HepG2 (cell line): Measurements from ENCODE around the gene CLDN4. TPM values are rescaled to one million over a fixed set of nuclear protein-coding genes. Genes with fewer than 3 reads are reported as not detected.

Source experiments
- ATM ChIP-seq: fragments of 450-650 bp; IDR thresholded peaks from 2 replicates; pipeline ENCODE4 v1.7.1; 2017; ENCODE audit warnings: mild to moderate bottlenecking, borderline replicate concordance
- CSRNP2 ChIP-seq: sonication (generic); formaldehyde crosslinking; conservative IDR thresholded peaks from 2 replicates; pipeline ENCODE4 v1.8.0; 2022; ENCODE audit warnings: low read depth, missing genetic modification reagents
- E2F2 ChIP-seq: sonication (generic); formaldehyde crosslinking; IDR thresholded peaks from 2 replicates; pipeline ENCODE4 v1.4.0; 2020; ENCODE audit warnings: missing genetic modification reagents, borderline replicate concordance
- E2F5 ChIP-seq: sonication (generic); formaldehyde crosslinking; conservative IDR thresholded peaks from 2 replicates; pipeline ENCODE4 v1.4.0; 2020; ENCODE audit warnings: missing genetic modification reagents
- KAT2B ChIP-seq: fragments of 150-350 bp; IDR thresholded peaks from 2 replicates; pipeline ENCODE4 v1.6.1; 2014; ENCODE audit warnings: low read depth, low read length, borderline replicate concordance
- MAX ChIP-seq: IDR thresholded peaks from 2 replicates; pipeline ENCODE4 v1.6.1; 2012; ENCODE audit warnings: inconsistent platforms
- MED1 ChIP-seq: sonication (generic); formaldehyde crosslinking; IDR thresholded peaks from 2 replicates; pipeline ENCODE4 v1.4.0; 2020; ENCODE audit warnings: missing genetic modification reagents
- NFE2 ChIP-seq: sonication (generic); formaldehyde crosslinking; IDR thresholded peaks from 2 replicates; pipeline ENCODE4 v1.4.0; 2020; ENCODE audit warnings: missing genetic modification reagents
- NFYB ChIP-seq: sonication (generic); formaldehyde crosslinking; IDR thresholded peaks from 2 replicates; pipeline ENCODE4 v1.4.0; 2020; ENCODE audit warnings: missing genetic modification reagents
- RORA ChIP-seq: sonication (generic); formaldehyde crosslinking; IDR thresholded peaks from 2 replicates; pipeline ENCODE4 v1.5.0; 2020; ENCODE audit warnings: mild to moderate bottlenecking, missing genetic modification reagents, moderate library complexity
- SCMH1 ChIP-seq: sonication (generic); formaldehyde crosslinking; IDR thresholded peaks from 2 replicates; pipeline ENCODE4 v1.9.0; 2021; ENCODE audit warnings: missing genetic modification reagents, mild to moderate bottlenecking, borderline replicate concordance
- SIX4 ChIP-seq: sonication (generic); formaldehyde crosslinking; IDR thresholded peaks from 2 replicates; pipeline ENCODE4 v1.4.0; 2020; ENCODE audit warnings: missing genetic modification reagents
- STAG1 ChIP-seq: sonication (generic); formaldehyde crosslinking; IDR thresholded peaks from 2 replicates; pipeline ENCODE4 v1.4.0; 2020; ENCODE audit warnings: missing genetic modification reagents
- THAP8 ChIP-seq: sonication (generic); formaldehyde crosslinking; IDR thresholded peaks from 2 replicates; pipeline ENCODE4 v1.5.1; 2020; ENCODE audit warnings: missing genetic modification reagents, mild to moderate bottlenecking, borderline replicate concordance
- TSC22D2 ChIP-seq: sonication (generic); formaldehyde crosslinking; IDR thresholded peaks from 2 replicates; pipeline ENCODE4 v1.5.1; 2020; ENCODE audit warnings: missing genetic modification reagents, mild to moderate bottlenecking, borderline replicate concordance
- UBTF ChIP-seq: sonication (generic); formaldehyde crosslinking; IDR thresholded peaks from 2 replicates; pipeline ENCODE4 v1.4.0; 2020; ENCODE audit warnings: mild to moderate bottlenecking, missing genetic modification reagents
- ZBTB38 ChIP-seq: sonication (generic); formaldehyde crosslinking; IDR thresholded peaks from 2 replicates; pipeline ENCODE4 v1.5.1; 2020; ENCODE audit warnings: mild to moderate bottlenecking, missing genetic modification reagents
- ZNF382 ChIP-seq: sonication (generic); formaldehyde crosslinking; IDR thresholded peaks from 2 replicates; pipeline ENCODE4 v1.5.0; 2020; ENCODE audit warnings: missing genetic modification reagents, mild to moderate bottlenecking, borderline replicate concordance
- ZNF414 ChIP-seq: sonication (generic); formaldehyde crosslinking; IDR thresholded peaks from 2 replicates; pipeline ENCODE4 v1.5.0; 2020; ENCODE audit warnings: missing genetic modification reagents
- ZNF569 ChIP-seq: sonication (generic); formaldehyde crosslinking; IDR thresholded peaks from 2 replicates; pipeline ENCODE4 v1.5.0; 2020; ENCODE audit warnings: mild to moderate bottlenecking, missing genetic modification reagents, moderate library complexity, borderline replicate concordance
- ZNF709 ChIP-seq: sonication (generic); formaldehyde crosslinking; IDR thresholded peaks from 2 replicates; pipeline ENCODE4 v1.5.0; 2020; ENCODE audit warnings: mild to moderate bottlenecking, missing genetic modification reagents
- ZNF777 ChIP-seq: sonication (generic); formaldehyde crosslinking; IDR thresholded peaks from 2 replicates; pipeline ENCODE4 v1.4.0; 2020; ENCODE audit warnings: missing genetic modification reagents
- ZSCAN22 ChIP-seq: sonication (generic); formaldehyde crosslinking; IDR thresholded peaks from 2 replicates; pipeline ENCODE4 v1.4.0; 2020; ENCODE audit warnings: mild to moderate bottlenecking, missing genetic modification reagents
- polyA plus RNA-seq, 8 experiments: library from polyadenylated mRNA; depleted of rRNA in 3 of 8; stranded (reverse) in 7 of 8; unstranded in 1 of 8; fragments of >200 nt; fragmentation: Illumina TruSeq in 4 of 8; extraction: Trizol in 4 of 8; gene quantifications; 2 replicates each; pipeline versions ENCODE4 v1.2.1 to v1.2.3, GENCODE V29; 2011 to 2016; ENCODE audit warnings: low read depth in 4 of 8, missing spikeins in 1 of 8, mixed read lengths in 1 of 8; ENCODE audit not compliant: insufficient read depth in 1 of 8
- total RNA-seq, 5 experiments: library from RNA; depleted of rRNA; stranded (reverse); fragments of >200 nt; fragmentation: Illumina TruSeq; extraction: Trizol; gene quantifications; 2 replicates each; pipeline ENCODE4 v1.2.3, GENCODE V29; 2016; ENCODE audit warnings: low read depth in 1 of 5

CLDN4 gene
- total and polyA plus RNA-seq, 2 of the 13 experiments (the other 11 are each of a cell fraction or from before 2014, with no cell fraction given), result 28.2 to 35.7 TPM

- TF ChIP-seq ZBTB38 (no peak), MAX (no peak; the same call in 1 of the 2 replicates), NFE2 (CRISPR knock-in tag) (no peak), ZSCAN22 (CRISPR knock-in tag) (no peak), RORA (no peak), ZNF709 (CRISPR knock-in tag) (no peak), THAP8 (CRISPR knock-in tag) (no peak), TSC22D2 (CRISPR knock-in tag) (no peak), ZNF569 (CRISPR knock-in tag) (no peak), MED1 (0 out of 2 replicates have a peak, but pooled peaks have one; percentile 16), ZNF777 (CRISPR knock-in tag) (no peak), E2F5 (CRISPR knock-in tag) (no peak), SIX4 (peak; percentile 22; the same call in 1 of the 2 replicates), ATM (no peak), ZNF382 (CRISPR knock-in tag) (no peak), CSRNP2 (CRISPR knock-in tag) (no peak), KAT2B (no peak), ZNF414 (CRISPR knock-in tag) (no peak), E2F2 (CRISPR knock-in tag) (no peak), STAG1 (CRISPR knock-in tag) (peak; percentile 88), UBTF (CRISPR knock-in tag) (no peak), SCMH1 (CRISPR knock-in tag) (no peak), NFYB (CRISPR knock-in tag) (no peak)
Measured at GRCh38 chr7:73811760-73812168, 19.0 kb upstream of the CLDN4 start (continued).
